GM12878 (cell line): ENCODE data around the gene DYNC1I1. TPM values are rescaled to one million over a fixed set of nuclear protein-coding genes. Genes with fewer than 3 reads are reported as not detected.
"Not testable (repeated sequence)": the region's sequence is repeated elsewhere in the genome, so short reads cannot be mapped to it uniquely, and the experiment has no call there.

ENCODE experiments used
- ATAC-seq: fragments of 200-7000 bp; cut with Tn5 transposase; 3 replicates; pipeline ENCODE4 v1.9.1; 2020; ENCODE audit warnings: mild to moderate bottlenecking, moderate library complexity
- BruUV-seq: library from RNA; stranded (reverse); fragments of 400-500 nt; replicated peaks from 2 replicates; lab custom pipeline; 2021; lab: Mats Ljungman, UMichigan
- CTCF ChIA-PET: fragments of 300-600 bp; sonication (Branson Sonifier 250); formaldehyde crosslinking; extraction: SDS; loops from one replicate; lab custom pipeline; 2021; ENCODE audit warnings: inconsistent platforms; lab: Yijun Ruan, JAX
- POLR2A ChIA-PET: fragments of 350-600 bp; formaldehyde crosslinking; extraction: SDS; loops from one replicate; lab custom pipeline; 2021; ENCODE audit warnings: inconsistent platforms; lab: Charles Lee
- RAD21 ChIA-PET: fragments of 300-600 bp; sonication (Branson Sonifier 250); formaldehyde crosslinking; loops from one replicate; lab custom pipeline; 2023; ENCODE audit warnings: antibody characterized with exemption; ENCODE audit not compliant: unreplicated experiment; lab: Charles Lee
- SMC1A ChIA-PET: fragments of 300-600 bp; sonication (Branson Sonifier 250); formaldehyde crosslinking; loops from one replicate; lab custom pipeline; 2023; ENCODE audit not compliant: unreplicated experiment, uncharacterized antibody; lab: Charles Lee
- DNase-seq: peaks from one replicate; pipeline ENCODE4 v3.0.0-alpha.2; 2011; ENCODE audit warnings: low read depth, low spot score
- FAIRE-seq: peaks from 3 replicates; lab custom pipeline; 2011; peaks lifted over from hg19 to GRCh38; lab: Jason Lieb, UNC
- H2AFZ ChIP-seq: 2 replicates; pipeline ENCODE4 v1.6.0; 2011; ENCODE audit warnings: low read depth, low read length, control low read depth; ENCODE audit not compliant: control insufficient read depth
- H3K27ac ChIP-seq: 2 replicates; pipeline ENCODE4 v1.5.1; 2011; ENCODE audit warnings: control low read depth; ENCODE audit not compliant: control insufficient read depth, insufficient read depth
- H3K27me3 ChIP-seq, 2 experiments: replicated peaks in 1 of 2; 2 replicates each; pipeline versions ENCODE4 v1.6.0 to v1.6.1; 2011; ENCODE audit warnings: low read length in 1 of 2; ENCODE audit not compliant: control insufficient read depth in 2 of 2, insufficient read depth in 2 of 2
- H3K36me3 ChIP-seq, 2 experiments: 2 replicates each; pipeline ENCODE4 v1.5.1; 2011; ENCODE audit warnings: low read length in 1 of 2; ENCODE audit not compliant: control insufficient read depth in 2 of 2, insufficient read depth in 2 of 2
- H3K4me1 ChIP-seq: 2 replicates; pipeline ENCODE4 v1.6.1; 2011; ENCODE audit warnings: mild to moderate bottlenecking, low read length, moderate library complexity, mixed read lengths; ENCODE audit not compliant: control insufficient read depth, insufficient read depth
- H3K4me2 ChIP-seq: 2 replicates; pipeline ENCODE4 v1.6.0; 2011; ENCODE audit warnings: control low read depth; ENCODE audit not compliant: control insufficient read depth, insufficient read depth
- H3K4me3 ChIP-seq: fragments of 200-600 bp; sonication (generic); 2 replicates; pipeline ENCODE4 v1.5.1; 2016
- H3K79me2 ChIP-seq: 2 replicates; pipeline ENCODE4 v1.6.0; 2011; ENCODE audit warnings: low read length; ENCODE audit not compliant: control insufficient read depth, insufficient read depth
- H3K9ac ChIP-seq: 2 replicates; pipeline ENCODE4 v1.8.0; 2011; ENCODE audit warnings: low read length, control low read depth, mixed read lengths; ENCODE audit not compliant: control insufficient read depth, insufficient read depth
- H3K9me3 ChIP-seq: replicated peaks from 3 replicates; pipeline ENCODE4 v1.5.1; 2011; ENCODE audit warnings: mild to moderate bottlenecking, low read length; ENCODE audit not compliant: control insufficient read depth, insufficient read depth
- H4K20me1 ChIP-seq: 2 replicates; pipeline ENCODE4 v1.6.0; 2011; ENCODE audit not compliant: control insufficient read depth, insufficient read depth
- WGBS: methylation state at CpG from one replicate; pipeline ENCODE4 v1.1.6; 2016; ENCODE audit warnings: low lambda C conversion rate; ENCODE audit not compliant: insufficient replicate concordance, insufficient coverage; ENCODE audit errors: missing lambda C conversion rate; 5-methylcytosine and 5-hydroxymethylcytosine counted together
- in situ Hi-C: fragments of 300-500 bp; cut with MboI; formaldehyde crosslinking; loops from 9 replicates; pipeline ENCODE4 v1.14.3; 2018; ENCODE audit warnings: mixed read lengths
- intact Hi-C: fragments of 100-400 bp; cut with micrococcal nuclease; formaldehyde crosslinking; loops from one replicate; pipeline ENCODE4 v1.14.2; 2022; ENCODE audit not compliant: unreplicated experiment
- polyA plus RNA-seq, 11 experiments: library from polyadenylated mRNA; depleted of rRNA in 4 of 11; unstranded in 6 of 11; stranded (reverse) in 5 of 11; fragments of >200 nt; fragmentation: Nextera tagmentation in 4 of 11; fragmentation: Illumina TruSeq in 1 of 11; extraction: Ambion mirVana in 4 of 11; extraction: Trizol in 1 of 11; gene quantifications; 1 replicate in 1 of 11; 2 replicates in 10 of 11; pipeline versions ENCODE4 v1.2.1 to v1.2.3, GENCODE V29; 2011 to 2016; ENCODE audit warnings: inconsistent platforms in 2 of 11, missing spikeins in 2 of 11, low read depth in 1 of 11
- total RNA-seq, 4 experiments: library from RNA; depleted of rRNA in 3 of 4; stranded (reverse); fragments of >200 nt in 3 of 4; fragmentation: Illumina TruSeq in 1 of 4; extraction: Trizol in 1 of 4; gene quantifications; 2 replicates each; pipeline versions ENCODE4 v1.2.1 to v1.2.3, GENCODE V29; 2013 to 2021
- TF ChIP-seq, protein P1 (sequence below): fragments of 450-650 bp; conservative IDR thresholded peaks from 2 replicates; pipeline ENCODE4 v1.6.1; 2017; ENCODE audit warnings: mild to moderate bottlenecking, moderate library complexity

Gene DYNC1I1
- total and polyA plus RNA-seq, 10 of the 15 experiments (the other 5 are each of a cell fraction or from before 2014, with no cell fraction given), result 0.05 to 0.91 (median 0.14) TPM; not detected in 3

DNA sequence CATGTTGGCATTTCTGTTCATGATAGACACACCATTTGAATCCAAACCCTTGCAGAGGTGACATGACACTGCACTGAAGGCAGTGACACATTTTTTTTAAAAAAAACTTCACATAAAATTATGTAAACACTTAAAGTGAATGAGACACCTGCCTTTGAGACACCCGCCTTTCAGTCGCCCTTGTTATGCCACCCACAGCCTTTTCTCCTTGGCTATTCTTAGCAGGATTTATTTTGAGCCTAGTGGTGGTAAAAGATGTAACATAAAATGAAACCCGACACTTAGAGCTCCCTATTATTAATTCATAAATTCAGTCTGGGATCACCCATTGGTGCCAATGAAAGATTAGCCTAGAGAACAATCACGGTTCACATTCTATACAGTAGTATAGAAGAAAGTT, 161.3 kb downstream of the DYNC1I1 start:
- no peaks in the 10 kb centered on the region for H3K79me2 ChIP-seq
- ChIA-PET CTCF (no interaction called here), POLR2A (no interaction called here), SMC1A (no interaction called here)
- DNase-seq (no peak), ATAC-seq (no peak), FAIRE-seq (no peak)
- H3K4me1 ChIP-seq, result no peaks in the 10 kb centered on the region
- no peak overlapping the region for H3K4me3 ChIP-seq
- no peak overlapping the region for H2AFZ ChIP-seq
- in situ Hi-C loops, result no loop called here
- no TSS peak for BruUV-seq
- no peaks in the 10 kb centered on the region for H4K20me1 ChIP-seq
- H3K27ac ChIP-seq, result no peak overlapping the region
- no peaks in the 10 kb centered on the region for H3K36me3 ChIP-seq
- TF ChIP-seq, protein P1, sequence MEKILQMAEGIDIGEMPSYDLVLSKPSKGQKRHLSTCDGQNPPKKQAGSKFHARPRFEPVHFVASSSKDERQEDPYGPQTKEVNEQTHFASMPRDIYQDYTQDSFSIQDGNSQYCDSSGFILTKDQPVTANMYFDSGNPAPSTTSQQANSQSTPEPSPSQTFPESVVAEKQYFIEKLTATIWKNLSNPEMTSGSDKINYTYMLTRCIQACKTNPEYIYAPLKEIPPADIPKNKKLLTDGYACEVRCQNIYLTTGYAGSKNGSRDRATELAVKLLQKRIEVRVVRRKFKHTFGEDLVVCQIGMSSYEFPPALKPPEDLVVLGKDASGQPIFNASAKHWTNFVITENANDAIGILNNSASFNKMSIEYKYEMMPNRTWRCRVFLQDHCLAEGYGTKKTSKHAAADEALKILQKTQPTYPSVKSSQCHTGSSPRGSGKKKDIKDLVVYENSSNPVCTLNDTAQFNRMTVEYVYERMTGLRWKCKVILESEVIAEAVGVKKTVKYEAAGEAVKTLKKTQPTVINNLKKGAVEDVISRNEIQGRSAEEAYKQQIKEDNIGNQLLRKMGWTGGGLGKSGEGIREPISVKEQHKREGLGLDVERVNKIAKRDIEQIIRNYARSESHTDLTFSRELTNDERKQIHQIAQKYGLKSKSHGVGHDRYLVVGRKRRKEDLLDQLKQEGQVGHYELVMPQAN, result no peak
- TF ChIP-seq, all 136 proteins: peak for 0
- no peaks in the 10 kb centered on the region for H3K9me3 ChIP-seq
- intact Hi-C loops, result no loop called here
- WGBS, result 13% methylated on average over 4 of the region's 4 CpGs
- no peak overlapping the region for H3K4me2 ChIP-seq
- no peaks in the 10 kb centered on the region for H3K27me3 ChIP-seq
- RAD21 ChIA-PET, result no interaction called here
- H3K9ac ChIP-seq, result no peak overlapping the region

DNA sequence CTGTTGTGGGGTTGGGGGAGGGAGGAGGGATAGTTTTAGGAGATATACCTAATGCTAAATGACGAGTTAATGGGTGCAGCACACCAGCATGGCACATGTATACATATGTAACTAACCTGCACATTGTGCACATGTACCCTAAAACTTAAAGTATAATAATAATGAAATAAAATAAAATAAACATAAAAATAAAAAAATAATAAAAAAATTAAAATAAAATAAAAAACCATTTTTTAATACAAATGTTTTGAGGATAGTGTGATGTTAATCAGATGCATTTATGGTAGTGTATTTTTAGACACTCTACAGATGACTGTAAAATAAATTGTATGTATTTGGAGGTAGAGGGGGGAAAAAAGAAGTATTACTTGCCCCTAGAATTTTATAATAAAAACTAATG, 172.5 kb downstream of the DYNC1I1 start:
- intact Hi-C loops, result not testable (repeated sequence)

More for the DNA sequence above, 172.5 kb downstream of the DYNC1I1 start:
- H3K9me3 ChIP-seq, FAIRE-seq, BruUV-seq, RAD21 ChIA-PET, H3K4me3 ChIP-seq, H3K4me2 ChIP-seq, in situ Hi-C loops, POLR2A ChIA-PET, CTCF ChIA-PET, H3K4me1 ChIP-seq, H2AFZ ChIP-seq, H4K20me1 ChIP-seq, H3K9ac ChIP-seq, ATAC-seq, DNase-seq, H3K27ac ChIP-seq, SMC1A ChIA-PET, H3K36me3 ChIP-seq, H3K79me2 ChIP-seq, H3K27me3 ChIP-seq: not testable (repeated sequence)
- WGBS, result no CpG with 5 or more reads among the region's 1 CpG
